Measurements from ENCODE around the gene DHCR7.

DNA sequence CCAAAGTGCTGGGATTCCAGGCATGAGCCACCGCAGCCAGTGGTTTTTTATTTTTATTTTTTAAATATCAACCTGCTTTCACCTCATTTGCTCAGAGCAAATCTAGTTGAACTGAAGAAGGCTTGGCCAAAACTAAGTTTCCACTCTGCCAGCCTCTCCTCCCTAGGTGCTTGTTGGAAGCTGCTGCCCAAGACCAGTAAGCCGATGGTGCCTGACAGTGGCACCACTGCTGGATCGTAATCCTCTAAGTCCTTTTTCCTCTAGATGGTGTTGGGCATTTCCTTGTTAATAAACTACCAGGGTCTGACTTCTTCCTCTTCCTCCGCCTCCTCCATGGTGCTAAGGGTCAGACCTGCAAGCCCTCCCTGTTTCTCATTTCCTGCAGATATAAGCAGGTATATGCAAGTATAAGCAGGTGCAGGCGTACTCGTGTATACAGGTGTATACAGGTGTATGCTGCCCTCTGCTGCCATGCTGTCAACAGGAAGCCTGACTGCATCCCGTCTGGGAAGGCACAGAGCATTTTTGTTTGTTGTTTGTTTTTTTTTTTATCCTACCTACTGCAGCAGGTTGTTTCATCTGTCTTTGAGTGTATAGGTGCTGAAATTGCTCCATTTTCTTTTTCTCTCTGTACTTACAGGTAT, 6.4 kb upstream of the DHCR7 start:
- TF ChIP-seq, protein P1, sequence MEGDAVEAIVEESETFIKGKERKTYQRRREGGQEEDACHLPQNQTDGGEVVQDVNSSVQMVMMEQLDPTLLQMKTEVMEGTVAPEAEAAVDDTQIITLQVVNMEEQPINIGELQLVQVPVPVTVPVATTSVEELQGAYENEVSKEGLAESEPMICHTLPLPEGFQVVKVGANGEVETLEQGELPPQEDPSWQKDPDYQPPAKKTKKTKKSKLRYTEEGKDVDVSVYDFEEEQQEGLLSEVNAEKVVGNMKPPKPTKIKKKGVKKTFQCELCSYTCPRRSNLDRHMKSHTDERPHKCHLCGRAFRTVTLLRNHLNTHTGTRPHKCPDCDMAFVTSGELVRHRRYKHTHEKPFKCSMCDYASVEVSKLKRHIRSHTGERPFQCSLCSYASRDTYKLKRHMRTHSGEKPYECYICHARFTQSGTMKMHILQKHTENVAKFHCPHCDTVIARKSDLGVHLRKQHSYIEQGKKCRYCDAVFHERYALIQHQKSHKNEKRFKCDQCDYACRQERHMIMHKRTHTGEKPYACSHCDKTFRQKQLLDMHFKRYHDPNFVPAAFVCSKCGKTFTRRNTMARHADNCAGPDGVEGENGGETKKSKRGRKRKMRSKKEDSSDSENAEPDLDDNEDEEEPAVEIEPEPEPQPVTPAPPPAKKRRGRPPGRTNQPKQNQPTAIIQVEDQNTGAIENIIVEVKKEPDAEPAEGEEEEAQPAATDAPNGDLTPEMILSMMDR (IDR thresholded peaks at IDR 0.05) = no peak
- no peak for TF ChIP-seq EZH2 (IDR thresholded peaks at IDR 0.05; ENCODE audit: borderline replicate concordance, insufficient read depth, low read depth, low read length, poor library complexity, severe bottlenecking)
